Stimulated activated CD8-positive, alpha-beta memory T cell treated with anti-CD3 and anti-CD28 coated beads, Interleukin-4, amount 100 ng/mL, for 48 hours (primary cell): Measurements from ENCODE around the gene ALKBH4.
A peak's percentile ranks its signal among the peaks of the same experiment; 100 is the strongest.
"Not testable (repeated sequence)": the region's sequence is repeated elsewhere in the genome, so short reads cannot be mapped to it uniquely, and the experiment has no call there.

Experiments used
- DNase-seq: peaks from one replicate; pipeline ENCODE4 v3.0.0-alpha.2; 2020

ALKBH4 gene

GRCh38 chr7:102425639-102426267, 38.9 kb downstream of the ALKBH4 start:
- DNase-seq = peak; percentile 88

DNA sequence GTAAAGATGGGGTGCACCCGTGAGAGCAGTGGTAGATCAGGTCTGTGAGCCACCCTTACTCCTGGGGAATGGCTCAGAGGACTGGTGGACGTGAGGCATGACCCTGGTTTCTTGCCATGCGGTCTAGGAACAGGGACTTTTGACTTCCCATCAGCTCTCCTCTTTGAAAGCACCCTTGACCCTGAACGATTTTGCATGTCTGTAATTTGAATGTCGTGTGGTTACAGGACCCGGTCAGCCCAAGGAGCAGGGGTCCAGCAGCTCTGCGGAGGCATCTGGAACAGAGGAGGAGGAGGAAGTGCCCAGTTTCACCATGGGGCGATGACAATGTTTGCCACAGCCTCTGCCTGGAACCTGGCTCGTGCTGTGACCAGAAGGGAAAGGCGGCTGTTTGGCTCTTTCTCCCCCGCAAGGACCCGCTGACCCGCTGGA, 39.9 kb downstream of the ALKBH4 start:
- DNase-seq = no peak

DNA sequence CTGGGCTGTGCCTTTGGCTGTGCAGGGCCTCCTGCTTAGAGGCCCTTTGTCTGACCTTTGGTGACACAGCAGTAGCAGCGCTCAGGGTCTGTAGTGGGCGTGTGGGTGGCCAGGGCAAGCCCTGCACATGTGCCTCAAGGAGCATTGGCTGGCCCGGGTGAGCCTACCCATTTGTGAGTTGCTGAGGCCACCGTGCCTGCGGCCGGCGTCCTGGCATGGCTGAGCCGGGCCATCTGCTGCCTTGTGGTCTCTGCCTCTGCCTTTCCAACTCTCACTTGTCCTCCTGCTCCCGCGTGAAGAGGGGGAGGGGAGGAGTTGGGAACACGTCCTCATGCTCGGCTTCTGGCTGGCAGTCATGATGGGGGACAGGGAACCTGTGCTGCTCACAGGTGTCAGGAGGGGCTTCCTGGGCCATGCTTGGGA, 40.5 kb downstream of the ALKBH4 start:
- DNase-seq = no peak

DNA sequence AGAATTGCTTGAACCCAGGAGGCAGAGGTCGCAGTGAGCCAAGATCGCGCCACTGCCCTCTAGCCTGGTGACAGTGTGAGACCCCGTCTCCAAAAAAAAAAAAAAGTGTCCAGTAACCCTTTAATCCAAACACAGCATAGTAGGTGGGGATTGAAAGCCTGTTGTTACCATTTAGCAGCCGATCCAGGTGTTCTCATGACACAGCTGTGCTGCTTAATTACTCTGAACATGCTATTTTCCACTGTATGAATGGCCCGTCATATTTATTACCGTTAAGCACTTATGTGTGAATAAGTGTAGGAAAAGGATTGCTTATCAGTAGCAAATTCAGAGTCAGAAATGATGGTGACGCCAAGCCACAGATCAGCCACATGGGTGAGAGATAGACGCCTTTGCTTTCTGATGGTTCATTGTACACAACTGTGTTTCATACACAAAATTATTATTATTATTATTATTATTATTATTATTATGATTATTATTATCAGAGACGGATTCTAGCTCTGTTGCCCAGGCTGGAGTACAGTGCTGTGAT, 42.9 kb downstream of the ALKBH4 start:
- no peak for DNase-seq

DNA sequence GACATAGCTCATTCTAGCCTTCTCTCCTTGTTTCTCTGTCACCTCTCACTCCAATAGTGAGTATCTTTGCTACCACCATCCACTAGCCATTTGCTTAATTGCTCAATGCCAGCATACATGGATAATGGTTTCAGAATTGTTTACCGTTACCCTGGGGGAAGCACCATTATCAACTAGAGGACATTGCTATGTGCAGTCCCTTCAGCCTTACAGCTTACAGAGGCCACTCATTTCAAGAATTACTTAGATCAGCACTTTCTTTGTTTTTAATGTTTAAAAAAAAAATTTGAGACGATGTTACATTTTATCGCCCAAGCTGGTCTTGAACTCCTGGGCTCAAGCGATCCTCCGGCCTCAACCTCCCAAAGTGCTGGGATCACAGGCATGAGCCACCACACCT, 46.1 kb downstream of the ALKBH4 start:
- DNase-seq = no peak

DNA sequence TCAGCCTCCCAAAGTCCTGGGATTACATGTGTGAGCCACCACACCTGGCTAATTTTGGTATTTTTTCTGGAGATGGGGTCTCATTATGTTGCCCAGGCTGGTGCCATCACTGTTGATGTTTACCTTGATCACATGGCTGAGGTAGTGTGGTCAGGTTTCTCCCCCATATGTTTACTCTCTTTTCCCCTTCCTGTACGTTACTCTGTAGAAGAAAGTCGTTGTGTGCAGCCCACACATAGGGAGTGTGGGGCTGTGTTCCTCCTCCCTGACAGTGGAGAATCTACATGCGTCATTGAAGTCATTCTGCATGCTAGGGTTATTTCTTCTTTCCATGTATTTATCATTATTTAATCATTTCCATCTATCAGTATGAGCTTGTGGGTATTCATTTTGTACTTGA, 47.6 kb downstream of the ALKBH4 start:
- DNase-seq = no peak

DNA sequence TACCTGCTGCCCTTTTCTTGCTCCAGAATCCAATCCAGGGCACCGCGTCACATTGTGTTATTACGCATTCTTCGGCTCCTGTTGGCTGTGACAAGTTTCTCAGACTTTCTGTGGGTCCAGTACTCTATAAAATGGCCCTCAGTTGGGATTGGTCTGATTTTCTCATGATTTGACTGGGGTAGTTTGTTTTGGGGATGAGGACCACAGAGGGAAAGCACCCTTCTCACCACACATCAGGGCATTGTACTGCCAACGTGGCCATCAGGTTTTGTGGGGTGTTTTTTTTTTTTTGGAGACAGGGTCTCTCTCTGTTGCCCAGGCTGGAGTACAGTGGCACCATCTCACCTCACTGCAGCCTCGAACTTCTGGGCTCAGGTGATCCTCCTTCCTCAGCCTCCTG, 48.3 kb downstream of the ALKBH4 start:
- no peak for DNase-seq

- peak; percentile 77 for DNase-seq
Observed at GRCh38 chr7:102415685-102416225, 48.9 kb downstream of the ALKBH4 start.

- no peak for DNase-seq
Observed at GRCh38 chr7:102413611-102414010, 51.1 kb downstream of the ALKBH4 start.

DNA sequence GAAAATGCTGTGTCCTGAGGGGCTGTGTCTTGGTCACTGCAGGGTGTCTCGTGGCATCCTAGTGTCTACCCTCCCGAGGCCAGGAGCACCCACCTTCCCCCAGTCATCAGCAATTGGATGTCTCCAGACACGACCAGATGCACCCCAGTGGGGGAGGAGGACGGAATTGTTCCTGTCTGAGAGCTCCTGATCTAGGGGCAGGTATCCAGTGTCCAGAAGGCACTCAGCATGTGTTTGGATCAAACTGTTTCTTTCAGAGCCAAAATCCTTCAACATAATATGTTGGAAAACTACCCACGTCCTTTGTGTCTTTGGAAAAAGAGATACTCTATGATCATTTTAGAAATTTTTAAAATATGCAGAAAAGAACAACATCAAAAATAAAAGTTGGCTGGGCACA, 51.6 kb downstream of the ALKBH4 start:
- DNase-seq = no peak

DNA sequence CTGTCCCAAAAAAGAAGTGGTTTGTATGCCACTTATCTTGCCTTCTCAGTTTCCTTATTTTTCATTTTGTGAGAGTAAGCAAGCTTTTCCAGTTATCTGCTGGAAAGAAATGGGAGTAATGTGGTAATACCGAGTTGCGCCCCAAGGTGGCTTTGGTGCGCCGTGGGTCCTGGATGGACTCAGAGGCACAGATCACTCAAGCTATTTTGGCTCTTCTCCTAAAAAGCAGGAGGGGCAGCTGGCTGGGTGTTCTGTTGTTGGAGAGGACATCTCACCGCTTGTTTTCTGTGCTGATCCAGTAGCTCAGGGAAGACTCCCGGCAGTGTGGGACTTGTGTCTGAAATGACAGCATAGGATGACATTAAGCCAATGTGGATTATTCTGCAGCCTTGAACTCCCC, 52.1 kb downstream of the ALKBH4 start:
- DNase-seq = peak; percentile 54

- DNase-seq = no peak
Observed at GRCh38 chr7:102410918-102411317, 53.7 kb downstream of the ALKBH4 start.

DNA sequence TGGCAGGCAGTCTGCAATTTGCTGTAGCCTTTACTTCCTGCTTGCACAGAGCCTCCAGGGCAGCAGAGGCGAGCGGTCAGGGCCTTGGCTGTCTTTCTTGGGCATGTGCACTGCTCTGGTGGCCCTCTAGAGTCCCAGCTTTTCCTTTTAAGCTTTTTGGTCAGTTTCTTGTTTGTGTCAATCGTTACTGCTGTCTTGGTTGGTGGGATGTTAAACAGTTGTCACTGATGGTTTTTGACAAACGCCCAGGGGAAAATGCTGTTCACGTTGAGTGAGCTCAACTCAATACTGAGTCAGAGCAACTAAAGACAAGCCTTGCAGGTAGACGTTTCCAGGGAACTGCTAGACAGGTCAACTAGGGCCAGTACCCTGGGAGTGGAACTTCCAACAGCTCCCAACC, 54.5 kb downstream of the ALKBH4 start:
- DNase-seq = no peak

DNA sequence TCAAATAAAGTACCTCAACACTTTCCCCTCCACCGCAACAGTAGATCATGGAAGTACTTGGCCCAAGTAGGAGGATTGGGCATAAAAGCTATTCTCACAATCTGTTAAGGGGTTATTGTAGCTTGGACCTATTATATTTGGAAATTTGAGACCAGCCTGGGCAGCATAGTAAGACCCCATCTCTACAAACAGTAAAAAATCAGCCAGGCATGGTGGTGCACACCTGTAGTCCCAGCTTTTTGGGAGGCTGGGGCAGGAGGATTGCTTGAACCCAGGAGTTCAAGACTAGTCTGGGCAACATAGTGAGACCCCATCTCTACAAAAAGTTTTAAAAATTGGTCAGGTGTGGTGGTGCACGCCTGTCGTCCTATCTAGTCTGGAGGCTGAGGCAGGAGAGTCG, 55.3 kb downstream of the ALKBH4 start:
- DNase-seq = no peak

DNA sequence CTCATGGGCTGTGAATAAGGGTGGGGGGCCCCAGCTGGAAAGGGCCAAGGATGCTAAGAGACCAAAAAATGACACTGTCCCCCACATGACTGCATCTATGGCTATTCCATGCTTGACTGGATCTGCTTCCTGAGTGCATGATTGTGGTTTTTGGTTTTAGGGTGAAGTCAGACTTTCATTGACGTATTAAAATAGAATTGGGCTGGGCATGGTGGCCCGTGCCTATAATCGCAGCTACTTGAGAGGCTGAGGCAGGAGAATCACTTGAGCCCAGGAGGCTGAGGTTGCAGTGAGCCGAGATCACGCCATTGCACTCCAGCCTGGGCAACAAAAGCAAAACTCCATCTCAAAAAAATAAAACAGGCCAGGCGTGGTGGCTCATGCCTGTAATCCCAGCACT, 56.1 kb downstream of the ALKBH4 start:
- not testable (repeated sequence) for DNase-seq

- no peak for DNase-seq
Observed at GRCh38 chr7:102407910-102408309, 56.8 kb downstream of the ALKBH4 start.
